Adipose tissue (tissue), 3 donors: ENCODE results near the gene LVRN. TPM values are rescaled to one million over a fixed set of nuclear protein-coding genes. Genes with fewer than 3 reads are reported as not detected.
"Not testable (repeated sequence)": the region's sequence is repeated elsewhere in the genome, so short reads cannot be mapped to it uniquely, and the experiment has no call there.

Source experiments
- H3K27ac ChIP-seq: one replicate; pipeline ENCODE4 v1.5.1; 2013; ENCODE audit warnings: low read depth, low read length
- WGBS, 3 donors: extraction: QIAGEN DNeasy Blood & Tissue Kit; methylation state at CpG; one replicate each; pipeline ENCODE4 v1.1.7; 2013; 5-methylcytosine and 5-hydroxymethylcytosine counted together
- polyA plus RNA-seq, 3 donors: library from polyadenylated mRNA; stranded (reverse); fragments of 200-250 nt; gene quantifications; one replicate each; pipeline ENCODE4 v1.2.3, GENCODE V29; 2013
- donor health status: healthy with polysubstance abuse.
- donor health status: Bipolar disorder and iron deficiency.
- donor health status: healthy.

Gene LVRN
- polyA plus RNA-seq: 10 to 100 TPM in 2 of 3 donors, 1 to 10 TPM in 1; 1.8 to 18.7 (median 13.6) TPM

- no peak within 1 kb of the TSS for H3K27ac ChIP-seq
- 10 to 12% (median 11%) methylated on average over 16 to 18 of the region's 18 CpGs for WGBS, 3 donors
These were observed at the start of gene LVRN for GRCh38 chr5:115962239-115962564. TSS of gene LVRN (plus strand) at chr5:115962475. CDS start at chr5:115962618, 143 bp downstream.

GRCh38 chr5:115913623-115914400 is 48.5 kb upstream of the LVRN start:
- not testable (repeated sequence) for H3K27ac ChIP-seq
- 81 to 95% (median 92%) methylated on average over 5 of the region's 5 CpGs for WGBS, 3 donors

- 61 to 73% (median 63%) methylated on average over 3 of the region's 3 CpGs for WGBS, 3 donors
- no peak overlapping the region for H3K27ac ChIP-seq
These were observed 42.0 kb upstream of the LVRN start for GRCh38 chr5:115920171-115920725.

- 93 to 95% (median 93%) methylated on average over 12 of the region's 12 CpGs for WGBS, 3 donors
These were observed 33.5 kb upstream of the LVRN start for GRCh38 chr5:115928578-115929407.

GRCh38 chr5:115930171-115930570 is 32.1 kb upstream of the LVRN start:
- not testable (repeated sequence) for H3K27ac ChIP-seq
- 89 to 98% (median 96%) methylated on average over 17 of the region's 17 CpGs for WGBS, 3 donors

More at GRCh38 chr5:115928578-115929407, 33.5 kb upstream of the LVRN start:
- H3K27ac ChIP-seq: not testable (repeated sequence)

GRCh38 chr5:115930630-115931337 is 31.5 kb upstream of the LVRN start:
- no peak overlapping the region for H3K27ac ChIP-seq
- WGBS, 3 donors: 94 to 96% (median 95%) methylated on average over 4 of the region's 4 CpGs

- 89 to 97% (median 90%) methylated on average over 6 of the region's 6 CpGs for WGBS, 3 donors
- H3K27ac ChIP-seq: no peak overlapping the region
These were observed 29.3 kb upstream of the LVRN start for GRCh38 chr5:115932991-115933390.

GRCh38 chr5:115934388-115934974 is 27.8 kb upstream of the LVRN start:
- no peak overlapping the region for H3K27ac ChIP-seq
- 91 to 94% (median 92%) methylated on average over 10 of the region's 10 CpGs for WGBS, 3 donors

- H3K27ac ChIP-seq: no peak overlapping the region
These were observed 26.2 kb upstream of the LVRN start for GRCh38 chr5:115936031-115936430.

GRCh38 chr5:115939059-115939458 is 23.2 kb upstream of the LVRN start:
- WGBS, 3 donors: 69 to 81% (median 78%) methylated on average over 4 of the region's 4 CpGs
- no peak overlapping the region for H3K27ac ChIP-seq

More at GRCh38 chr5:115936031-115936430, 26.2 kb upstream of the LVRN start:
- 83 to 96% (median 88%) methylated on average over 1 of the region's 1 CpG for WGBS, 3 donors

- no peak overlapping the region for H3K27ac ChIP-seq
- WGBS, 3 donors: 42 to 65% (median 59%) methylated on average over 3 to 4 of the region's 4 CpGs
These were observed 22.0 kb upstream of the LVRN start for GRCh38 chr5:115940080-115940810.

- 65 to 92% (median 69%) methylated on average over 9 of the region's 9 CpGs for WGBS, 3 donors
These were observed 21.1 kb upstream of the LVRN start for GRCh38 chr5:115941051-115941675.

GRCh38 chr5:115944501-115944900 is 17.8 kb upstream of the LVRN start:
- no peak overlapping the region for H3K27ac ChIP-seq
- 65 to 96% (median 90%) methylated on average over 3 of the region's 3 CpGs for WGBS, 3 donors

More at GRCh38 chr5:115941051-115941675, 21.1 kb upstream of the LVRN start:
- H3K27ac ChIP-seq: no peak overlapping the region

- 74 to 90% (median 90%) methylated on average over 2 of the region's 2 CpGs for WGBS, 3 donors
- H3K27ac ChIP-seq: no peak overlapping the region
These were observed 15.6 kb upstream of the LVRN start for GRCh38 chr5:115946655-115947054.

GRCh38 chr5:115947260-115947659 is 15.0 kb upstream of the LVRN start:
- no peak overlapping the region for H3K27ac ChIP-seq
- 80 to 94% (median 93%) methylated on average over 2 of the region's 2 CpGs for whole genome bisulfite sequencing, 3 donors

- WGBS, 3 donors: 48 to 63% (median 49%) methylated on average over 3 of the region's 3 CpGs
- no peak overlapping the region for H3K27ac ChIP-seq
These were observed 14.2 kb upstream of the LVRN start for GRCh38 chr5:115948091-115948534.

GRCh38 chr5:115949096-115949495 is 13.2 kb upstream of the LVRN start:
- WGBS, 3 donors: 73 to 93% (median 79%) methylated on average over 1 of the region's 1 CpG
- H3K27ac ChIP-seq: no peak overlapping the region
